CD4-positive, alpha-beta T cell treated with Interleukin-10 for 1 hour (primary cell): Measurements from ENCODE around the gene CT47C1.

Experiments
- DNase-seq: peaks from one replicate; pipeline ENCODE4 v3.0.0-alpha.2; 2020

The CT47C1 gene

GRCh38 chrX:119075270-119076025 is 2.7 kb downstream of the CT47C1 start:
- DNase-seq, result no peak

- DNase-seq, result no peak
These were observed 9.5 kb downstream of the CT47C1 start for GRCh38 chrX:119082278-119082677.

GRCh38 chrX:119084766-119085165 is 12.0 kb downstream of the CT47C1 start:
- DNase-seq, result no peak

- DNase-seq, result no peak
These were observed 14.3 kb downstream of the CT47C1 start for GRCh38 chrX:119087121-119087520.

- no peak for DNase-seq
These were observed 16.8 kb downstream of the CT47C1 start for GRCh38 chrX:119089619-119090018.

DNA sequence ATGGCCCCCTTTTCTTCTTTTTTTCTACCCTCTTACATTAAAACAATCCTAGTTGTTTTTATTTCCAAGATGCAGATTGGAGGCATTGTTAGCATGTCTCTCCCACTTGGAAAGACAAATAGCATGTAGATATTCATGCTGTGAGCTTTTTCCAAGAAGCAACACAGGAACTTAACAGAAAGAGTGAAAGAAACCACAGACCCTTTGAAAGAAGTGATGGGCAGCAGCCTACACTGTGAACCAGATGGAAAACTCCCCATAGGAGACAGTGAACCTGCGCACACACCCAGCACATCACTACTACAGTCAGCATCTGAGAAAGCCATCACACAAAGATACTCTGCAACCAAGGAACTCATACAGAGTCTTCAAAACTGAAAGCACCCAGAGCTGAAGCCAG is 17.8 kb downstream of the CT47C1 start:
- DNase-seq, result no peak

- no peak for DNase-seq
These were observed 21.4 kb downstream of the CT47C1 start for GRCh38 chrX:119093991-119094735.

- no peak for DNase-seq
These were observed 22.0 kb downstream of the CT47C1 start for GRCh38 chrX:119094819-119095218.

- no peak for DNase-seq
These were observed 23.1 kb downstream of the CT47C1 start for GRCh38 chrX:119095936-119096335.

DNA sequence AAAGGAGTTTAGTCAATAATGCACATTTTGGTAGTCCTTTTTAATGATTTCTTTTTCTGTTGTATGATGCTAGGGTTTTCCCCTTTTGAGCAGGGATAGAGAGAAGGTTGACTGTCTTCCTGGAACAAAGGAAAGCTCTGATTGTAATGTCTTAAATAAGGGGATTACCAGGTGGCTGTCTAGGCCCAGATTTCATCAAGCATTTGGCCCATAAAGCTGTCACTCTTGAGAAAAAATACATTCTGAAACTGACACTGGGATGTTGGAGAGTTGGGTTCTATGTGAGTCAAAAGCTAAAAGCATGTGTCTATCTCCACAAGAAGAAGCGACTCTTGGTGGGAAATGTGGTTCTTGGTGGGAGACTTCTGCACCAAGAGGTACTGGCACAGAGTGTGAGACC is 28.4 kb downstream of the CT47C1 start:
- DNase-seq, result no peak

DNA sequence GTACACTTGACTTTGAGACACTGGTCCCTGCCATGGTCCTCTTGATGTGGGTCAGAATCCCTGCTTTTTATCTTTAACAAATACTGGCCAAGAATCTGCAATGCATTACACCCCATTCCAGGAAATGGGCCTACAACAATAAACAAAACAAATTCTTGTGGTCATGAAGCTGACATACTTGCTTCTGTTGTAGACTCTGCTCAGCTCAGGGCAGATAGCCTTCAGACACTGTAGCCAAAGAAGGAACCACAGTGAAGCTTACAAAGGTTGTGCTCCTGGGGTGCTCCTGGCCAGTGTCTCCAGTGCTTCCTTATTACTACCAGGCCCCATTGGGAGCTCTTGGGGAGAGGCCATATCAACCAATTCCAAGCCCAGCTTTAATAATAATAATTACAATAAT is 33.0 kb downstream of the CT47C1 start:
- DNase-seq, result no peak

GRCh38 chrX:119107206-119107605 is 34.4 kb downstream of the CT47C1 start:
- DNase-seq, result no peak

GRCh38 chrX:119118780-119119395 is 46.1 kb downstream of the CT47C1 start:
- peak; percentile 48 for DNase-seq

DNA sequence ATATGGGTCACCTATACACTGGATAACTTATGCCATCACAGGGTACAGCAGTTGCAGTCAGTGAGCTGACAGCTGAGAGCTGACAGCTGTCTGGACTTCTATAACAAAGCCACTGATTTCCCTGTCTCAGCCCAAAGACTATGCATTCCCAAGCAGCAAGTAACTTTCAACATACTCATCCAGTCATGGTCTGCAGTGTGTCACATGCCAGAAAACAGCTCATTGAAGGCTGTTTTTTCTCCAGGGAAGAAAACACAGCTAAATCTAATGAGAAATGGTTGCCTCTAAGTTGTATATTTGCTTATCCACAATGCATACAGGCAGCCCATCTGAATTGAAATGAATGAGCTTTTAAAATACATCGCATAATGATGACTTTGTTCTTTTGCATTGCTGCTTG is 48.5 kb downstream of the CT47C1 start:
- DNase-seq, result no peak
